ENCODE measurements around the gene CTF1. TPM values are rescaled to one million over a fixed set of nuclear protein-coding genes. Genes with fewer than 3 reads are reported as not detected.

Gene CTF1
- total and polyA plus RNA-seq, 10 of the 15 experiments (the other 5 are each of a cell fraction or from before 2014, with no cell fraction given), result 0.04 to 0.46 (median 0.11) TPM; not detected in 3

- Histone ChIP-seq H3K27me3 (replicated peaks in 1 of 2; ENCODE audit: control insufficient read depth in 2 of 2, insufficient read depth in 2 of 2, low read length in 1 of 2) (no peaks in the 10 kb centered on the region), H2AFZ (ENCODE audit: control insufficient read depth, low read depth, low read length) (no peak overlapping the region), H3K27ac (ENCODE audit: control insufficient read depth, insufficient read depth) (no peak overlapping the region), H3K36me3 (ENCODE audit: control insufficient read depth in 2 of 2, insufficient read depth in 2 of 2, low read length in 1 of 2) (0 out of 4 replicates have a peak, but pooled peaks cover 1 to 8% of the 10 kb centered on the region in 2 experiments), H4K20me1 (ENCODE audit: control insufficient read depth, insufficient read depth) (no peaks in the 10 kb centered on the region), H3K9ac (ENCODE audit: control insufficient read depth, insufficient read depth, low read length) (no peak overlapping the region), H3K4me1 (ENCODE audit: control insufficient read depth, insufficient read depth, low read length) (peaks cover 16% of the 10 kb centered on the region), H3K4me3 (no peak overlapping the region), H3K79me2 (ENCODE audit: control insufficient read depth, insufficient read depth, low read length) (peaks cover 19% of the 10 kb centered on the region), H3K9me3 (replicated peaks; ENCODE audit: control insufficient read depth, insufficient read depth, low read length) (no peaks in the 10 kb centered on the region), H3K4me2 (ENCODE audit: control insufficient read depth, insufficient read depth) (no peak overlapping the region)
- WGBS (ENCODE audit: insufficient coverage, insufficient replicate concordance, low lambda C conversion rate, missing lambda C conversion rate), result 69% methylated on average over 3 of the region's 3 CpGs
- POLR2A ChIA-PET, result interaction anchor here (0.7 kb wide), 1 partner anchor 429 kb away, joined by 3 read pairs; no protein-coding TSS in a partner anchor
- RAD21 ChIA-PET (ENCODE audit: unreplicated experiment), result no interaction called here
- FAIRE-seq, result no peak
- SMC1A ChIA-PET (ENCODE audit: uncharacterized antibody, unreplicated experiment), result no interaction called here
- no peak for DNase-seq (ENCODE audit: low read depth, low spot score)
- ATAC-seq, result no peak
- BruUV-seq (replicated peaks), result no TSS peak
- TF ChIP-seq ESRRA (IDR thresholded peaks at IDR 0.05; ENCODE audit: low read length) (no peak), NFIC (IDR thresholded peaks at IDR 0.05; ENCODE audit: low read depth, low read length) (no peak), SMC3 (IDR thresholded peaks at IDR 0.05; ENCODE audit: borderline replicate concordance, low read length) (no peak), SUZ12 (IDR thresholded peaks at IDR 0.05; ENCODE audit: unreplicated experiment) (no peak), HDGF (IDR thresholded peaks at IDR 0.05) (no peak), FOXK2 (IDR thresholded peaks at IDR 0.05) (no peak), MXI1 (IDR thresholded peaks at IDR 0.05; ENCODE audit: low read depth, low read length) (no peak), ZNF217 (IDR thresholded peaks at IDR 0.05) (no peak)
- TF ChIP-seq, protein P1, sequence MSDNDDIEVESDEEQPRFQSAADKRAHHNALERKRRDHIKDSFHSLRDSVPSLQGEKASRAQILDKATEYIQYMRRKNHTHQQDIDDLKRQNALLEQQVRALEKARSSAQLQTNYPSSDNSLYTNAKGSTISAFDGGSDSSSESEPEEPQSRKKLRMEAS (IDR thresholded peaks at IDR 0.05; ENCODE audit: low read depth, low read length), result no peak
- TF ChIP-seq, protein P2, sequence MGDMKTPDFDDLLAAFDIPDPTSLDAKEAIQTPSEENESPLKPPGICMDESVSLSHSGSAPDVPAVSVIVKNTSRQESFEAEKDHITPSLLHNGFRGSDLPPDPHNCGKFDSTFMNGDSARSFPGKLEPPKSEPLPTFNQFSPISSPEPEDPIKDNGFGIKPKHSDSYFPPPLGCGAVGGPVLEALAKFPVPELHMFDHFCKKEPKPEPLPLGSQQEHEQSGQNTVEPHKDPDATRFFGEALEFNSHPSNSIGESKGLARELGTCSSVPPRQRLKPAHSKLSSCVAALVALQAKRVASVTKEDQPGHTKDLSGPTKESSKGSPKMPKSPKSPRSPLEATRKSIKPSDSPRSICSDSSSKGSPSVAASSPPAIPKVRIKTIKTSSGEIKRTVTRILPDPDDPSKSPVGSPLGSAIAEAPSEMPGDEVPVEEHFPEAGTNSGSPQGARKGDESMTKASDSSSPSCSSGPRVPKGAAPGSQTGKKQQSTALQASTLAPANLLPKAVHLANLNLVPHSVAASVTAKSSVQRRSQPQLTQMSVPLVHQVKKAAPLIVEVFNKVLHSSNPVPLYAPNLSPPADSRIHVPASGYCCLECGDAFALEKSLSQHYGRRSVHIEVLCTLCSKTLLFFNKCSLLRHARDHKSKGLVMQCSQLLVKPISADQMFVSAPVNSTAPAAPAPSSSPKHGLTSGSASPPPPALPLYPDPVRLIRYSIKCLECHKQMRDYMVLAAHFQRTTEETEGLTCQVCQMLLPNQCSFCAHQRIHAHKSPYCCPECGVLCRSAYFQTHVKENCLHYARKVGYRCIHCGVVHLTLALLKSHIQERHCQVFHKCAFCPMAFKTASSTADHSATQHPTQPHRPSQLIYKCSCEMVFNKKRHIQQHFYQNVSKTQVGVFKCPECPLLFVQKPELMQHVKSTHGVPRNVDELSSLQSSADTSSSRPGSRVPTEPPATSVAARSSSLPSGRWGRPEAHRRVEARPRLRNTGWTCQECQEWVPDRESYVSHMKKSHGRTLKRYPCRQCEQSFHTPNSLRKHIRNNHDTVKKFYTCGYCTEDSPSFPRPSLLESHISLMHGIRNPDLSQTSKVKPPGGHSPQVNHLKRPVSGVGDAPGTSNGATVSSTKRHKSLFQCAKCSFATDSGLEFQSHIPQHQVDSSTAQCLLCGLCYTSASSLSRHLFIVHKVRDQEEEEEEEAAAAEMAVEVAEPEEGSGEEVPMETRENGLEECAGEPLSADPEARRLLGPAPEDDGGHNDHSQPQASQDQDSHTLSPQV (IDR thresholded peaks at IDR 0.05), result no peak
- intact Hi-C loops (cut with micrococcal nuclease; ENCODE audit: unreplicated experiment) (loop anchor here (2.0 to 10.0 kb wide), 3 partner anchors 143 to 923 kb away; partner anchors contain the start of genes VKORC1 and ZNF267), in situ Hi-C loops (cut with MboI) (loop anchor here (10.0 kb wide), 2 partner anchors 763 to 923 kb away; partner anchors contain the start of gene ZNF267)
- CTCF ChIA-PET, result interaction anchor here (2.7 kb wide), 1 partner anchor 917 kb away, joined by 15 read pairs; no protein-coding TSS in a partner anchor
Observed at GRCh38 chr16:30951750-30952149, 55.3 kb downstream of the CTF1 start.

All from GM12878 (cell line).